Liver (tissue), 9 donors: Measurements from ENCODE around the gene DOK5. TPM values are rescaled to one million over a fixed set of nuclear protein-coding genes. Genes with fewer than 3 reads are reported as not detected.

Experiments used
- DNase-seq: peaks from one replicate; pipeline ENCODE4 v3.0.0-alpha.2; 2017; ENCODE audit warnings: low spot score
- H3K27ac ChIP-seq, 2 donors: one replicate each; pipeline ENCODE4 v1.7.0; 2013; ENCODE audit warnings: inconsistent platforms in 2 of 2, low read length in 2 of 2, control low read depth in 1 of 2, low read depth in 1 of 2, mild to moderate bottlenecking in 1 of 2
- H3K27me3 ChIP-seq, 4 donors: one replicate each; pipeline versions ENCODE4 v1.6.1 to v1.7.0; 2013; ENCODE audit warnings: low read length in 3 of 4, inconsistent platforms in 1 of 4, mild to moderate bottlenecking in 1 of 4, moderate library complexity in 1 of 4; ENCODE audit not compliant: control insufficient read depth in 4 of 4, insufficient read depth in 4 of 4
- H3K36me3 ChIP-seq, 4 donors: one replicate each; pipeline versions ENCODE4 v1.6.1 to v1.7.0; 2013; ENCODE audit warnings: low read length in 3 of 4, mild to moderate bottlenecking in 3 of 4, low read depth in 1 of 4, moderate library complexity in 1 of 4; ENCODE audit not compliant: control insufficient read depth in 4 of 4, insufficient read depth in 3 of 4
- H3K4me1 ChIP-seq, 4 donors: one replicate each; pipeline versions ENCODE4 v1.6.1 to v1.7.0; 2013; ENCODE audit warnings: low read length in 3 of 4, mild to moderate bottlenecking in 3 of 4, moderate library complexity in 1 of 4; ENCODE audit not compliant: control insufficient read depth in 4 of 4, insufficient read depth in 4 of 4
- H3K4me3 ChIP-seq, 3 donors: one replicate each; pipeline versions ENCODE4 v1.6.1 to v1.7.0; 2013; ENCODE audit warnings: low read length in 3 of 3, control low read depth in 1 of 3, low read depth in 1 of 3, mild to moderate bottlenecking in 1 of 3
- H3K9ac ChIP-seq, 2 donors: one replicate each; pipeline ENCODE4 v1.7.0; 2013; ENCODE audit warnings: low read length in 2 of 2, mild to moderate bottlenecking in 2 of 2, moderate library complexity in 2 of 2, control low read depth in 1 of 2, low read depth in 1 of 2
- H3K9me3 ChIP-seq, 4 donors: one replicate each; pipeline versions ENCODE4 v1.6.1 to v1.7.0; 2013; ENCODE audit warnings: low read length in 3 of 4; ENCODE audit not compliant: control insufficient read depth in 4 of 4
- ATF3 ChIP-seq: IDR thresholded peaks from 2 replicates; pipeline ENCODE4 v1.6.1; 2016; ENCODE audit warnings: antibody characterized with exemption
- CTCF ChIP-seq: fragments of 150-350 bp; IDR thresholded peaks from 2 replicates; pipeline ENCODE4 v1.5.1; 2017; ENCODE audit warnings: improper control_type of control experiment, low read depth, low read length; ENCODE audit not compliant: missing input control
- EGR1 ChIP-seq, 2 donors: IDR thresholded peaks; 2 replicates each; pipeline ENCODE4 v1.6.1; 2016 to 2018; ENCODE audit warnings: antibody characterized with exemption in 2 of 2, low read depth in 2 of 2
- FOXA1 ChIP-seq: IDR thresholded peaks from 2 replicates; pipeline ENCODE4 v1.6.1; 2016; ENCODE audit warnings: antibody characterized with exemption
- FOXA2 ChIP-seq: IDR thresholded peaks from 2 replicates; pipeline ENCODE4 v1.6.1; 2016; ENCODE audit warnings: antibody characterized with exemption
- GABPA ChIP-seq, 2 donors: IDR thresholded peaks in 1 of 2; conservative IDR thresholded peaks in 1 of 2; 2 replicates each; pipeline ENCODE4 v1.6.1; 2016; ENCODE audit warnings: antibody characterized with exemption in 2 of 2, mild to moderate bottlenecking in 1 of 2, moderate library complexity in 1 of 2
- HNF4A ChIP-seq, 2 donors: conservative IDR thresholded peaks; 2 replicates each; pipeline ENCODE4 v1.6.1; 2016; ENCODE audit warnings: antibody characterized with exemption in 2 of 2, mild to moderate bottlenecking in 2 of 2
- HNF4G ChIP-seq: IDR thresholded peaks from 2 replicates; pipeline ENCODE4 v1.6.1; 2016; ENCODE audit warnings: antibody characterized with exemption
- JUND ChIP-seq, 2 donors: IDR thresholded peaks; 2 replicates each; pipeline ENCODE4 v1.6.1; 2016; ENCODE audit warnings: antibody characterized with exemption in 2 of 2
- MAX ChIP-seq: IDR thresholded peaks from 2 replicates; pipeline ENCODE4 v1.6.1; 2016; ENCODE audit warnings: antibody characterized with exemption
- NR2F2 ChIP-seq: IDR thresholded peaks from 2 replicates; pipeline ENCODE4 v1.6.1; 2016; ENCODE audit warnings: antibody characterized with exemption
- RAD21 ChIP-seq, 2 donors: IDR thresholded peaks; 2 replicates each; pipeline ENCODE4 v1.6.1; 2016; ENCODE audit warnings: antibody characterized with exemption in 2 of 2, mild to moderate bottlenecking in 2 of 2
- REST ChIP-seq: IDR thresholded peaks from 2 replicates; pipeline ENCODE4 v1.6.1; 2016; ENCODE audit warnings: antibody characterized with exemption, mild to moderate bottlenecking
- RXRA ChIP-seq, 2 donors: IDR thresholded peaks; 2 replicates each; pipeline ENCODE4 v1.6.1; 2017 to 2018; ENCODE audit warnings: antibody characterized with exemption in 2 of 2, mild to moderate bottlenecking in 1 of 2
- SP1 ChIP-seq: IDR thresholded peaks from 2 replicates; pipeline ENCODE4 v1.6.1; 2018; ENCODE audit warnings: antibody characterized with exemption, mild to moderate bottlenecking
- TAF1 ChIP-seq: conservative IDR thresholded peaks from 2 replicates; pipeline ENCODE4 v1.6.1; 2016; ENCODE audit warnings: antibody characterized with exemption, mild to moderate bottlenecking
- YY1 ChIP-seq: IDR thresholded peaks from 2 replicates; pipeline ENCODE4 v1.6.1; 2016; ENCODE audit warnings: antibody characterized with exemption, mild to moderate bottlenecking
- WGBS: extraction: QIAGEN DNeasy Blood & Tissue Kit; methylation state at CpG from one replicate; pipeline ENCODE4 v1.1.7; 2013; 5-methylcytosine and 5-hydroxymethylcytosine counted together
- polyA plus RNA-seq, 2 donors: library from polyadenylated mRNA; stranded (reverse) in 1 of 2; unstranded in 1 of 2; fragments of 200-250 nt in 1 of 2; fragments of >200 nt in 1 of 2; fragmentation: Nextera tagmentation in 1 of 2; extraction: Ambion mirVana in 1 of 2; gene quantifications; one replicate each; pipeline versions ENCODE4 v1.2.1 to v1.2.3, GENCODE V29; 2013 to 2015
- total RNA-seq, 2 donors: library from RNA; depleted of rRNA; stranded (reverse); fragments of >200 nt; gene quantifications; one replicate each; pipeline ENCODE4 v1.2.3, GENCODE V29; 2014
- TF ChIP-seq, protein P1 (sequence below): IDR thresholded peaks from 2 replicates; pipeline ENCODE4 v1.6.1; 2016; ENCODE audit warnings: antibody characterized with exemption
- donor health status: healthy.
- donor health status: healthy.
- donor health status: healthy.
- donor health status: healthy.
- donor health status: healthy.

The DOK5 gene
- total and polyA plus RNA-seq, 4 donors: 0.05 to 0.16 (median 0.09) TPM

- DNase-seq: no peak
- no peaks in the 10 kb centered on the region for H3K9me3 ChIP-seq
- no peaks in the 10 kb centered on the region for H3K36me3 ChIP-seq
- no peak for TF ChIP-seq HNF4G
- no peak for TF ChIP-seq ATF3
- TF ChIP-seq FOXA1: no peak
- no peak for TF ChIP-seq YY1
- no peak for TF ChIP-seq RXRA (IDR thresholded peaks at IDR 0.05)
- no peak for TF ChIP-seq FOXA2
- H3K27ac ChIP-seq: no peak overlapping the region
- H3K4me1 ChIP-seq: no peaks in the 10 kb centered on the region
- H3K27me3 ChIP-seq: no peaks in the 10 kb centered on the region
- WGBS: 91% methylated on average over 3 of the region's 3 CpGs
- H3K4me3 ChIP-seq: no peak overlapping the region
- H3K9ac ChIP-seq: no peak overlapping the region
These were observed 155.7 kb downstream of the DOK5 start for GRCh38 chr20:54631059-54631458.

GRCh38 chr20:54633374-54634355 is 158.3 kb downstream of the DOK5 start:
- Histone ChIP-seq H3K27ac (no peak overlapping the region), H3K27me3 (peaks cover 0 to 4% (median 0%) of the 10 kb centered on the region in 4 donors), H3K9ac (no peak overlapping the region), H3K36me3 (no peaks in the 10 kb centered on the region), H3K9me3 (no peaks in the 10 kb centered on the region), H3K4me1 (no peaks in the 10 kb centered on the region), H3K4me3 (no peak overlapping the region)
- 77% methylated on average over 13 of the region's 13 CpGs for WGBS
- no peak for DNase-seq
- no peak for TF ChIP-seq FOXA1
- no peak for TF ChIP-seq FOXA2
- TF ChIP-seq HNF4G: no peak
- no peak for TF ChIP-seq RAD21 (IDR thresholded peaks at IDR 0.05)
- no peak for TF ChIP-seq TAF1

DNA sequence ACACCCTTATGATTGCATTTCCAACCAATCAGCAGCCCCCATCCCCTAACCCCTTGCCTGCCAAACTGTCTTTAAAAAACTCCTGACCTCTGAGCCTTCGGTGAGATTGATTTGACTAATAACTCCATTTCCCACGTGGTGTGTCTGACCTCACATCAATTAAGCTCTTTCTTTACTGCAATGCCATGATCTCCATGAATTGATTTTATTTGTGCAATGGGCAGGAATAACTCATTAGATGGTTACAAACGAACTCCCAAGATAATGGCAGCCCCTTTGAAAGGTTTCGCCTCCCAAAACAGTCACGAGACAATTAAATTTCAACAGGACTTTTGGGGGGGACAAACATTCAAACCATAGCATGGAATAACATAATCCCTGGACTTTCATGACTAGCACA is 161.2 kb downstream of the DOK5 start:
- 80% methylated on average over 5 of the region's 5 CpGs for WGBS
- H3K4me1 ChIP-seq: no peaks in the 10 kb centered on the region

More for the DNA sequence above, 161.2 kb downstream of the DOK5 start:
- Histone ChIP-seq H3K9ac (no peak overlapping the region), H3K27me3 (peaks cover 0 to 9% (median 0%) of the 10 kb centered on the region in 4 donors), H3K9me3 (no peaks in the 10 kb centered on the region), H3K36me3 (no peaks in the 10 kb centered on the region), H3K27ac (no peak overlapping the region), H3K4me3 (no peak overlapping the region)
- DNase-seq: no peak
- TF ChIP-seq HNF4G (no peak), JUND (IDR thresholded peaks at IDR 0.05) (no peak), CTCF (no peak), TAF1 (no peak), RAD21 (IDR thresholded peaks at IDR 0.05) (no peak), FOXA1 (no peak), YY1 (no peak), GABPA (IDR thresholded peaks at IDR 0.05 in 1 of 2, conservative IDR thresholded peaks at IDR 0.05 in 1 of 2) (no peak), FOXA2 (no peak), MAX (no peak), HNF4A (conservative IDR thresholded peaks at IDR 0.05) (no peak), NR2F2 (no peak), ATF3 (no peak), EGR1 (IDR thresholded peaks at IDR 0.05; ENCODE audit: low read depth in 2 of 2) (no peak), SP1 (no peak), REST (no peak), RXRA (IDR thresholded peaks at IDR 0.05) (no peak)
- TF ChIP-seq, protein P1, sequence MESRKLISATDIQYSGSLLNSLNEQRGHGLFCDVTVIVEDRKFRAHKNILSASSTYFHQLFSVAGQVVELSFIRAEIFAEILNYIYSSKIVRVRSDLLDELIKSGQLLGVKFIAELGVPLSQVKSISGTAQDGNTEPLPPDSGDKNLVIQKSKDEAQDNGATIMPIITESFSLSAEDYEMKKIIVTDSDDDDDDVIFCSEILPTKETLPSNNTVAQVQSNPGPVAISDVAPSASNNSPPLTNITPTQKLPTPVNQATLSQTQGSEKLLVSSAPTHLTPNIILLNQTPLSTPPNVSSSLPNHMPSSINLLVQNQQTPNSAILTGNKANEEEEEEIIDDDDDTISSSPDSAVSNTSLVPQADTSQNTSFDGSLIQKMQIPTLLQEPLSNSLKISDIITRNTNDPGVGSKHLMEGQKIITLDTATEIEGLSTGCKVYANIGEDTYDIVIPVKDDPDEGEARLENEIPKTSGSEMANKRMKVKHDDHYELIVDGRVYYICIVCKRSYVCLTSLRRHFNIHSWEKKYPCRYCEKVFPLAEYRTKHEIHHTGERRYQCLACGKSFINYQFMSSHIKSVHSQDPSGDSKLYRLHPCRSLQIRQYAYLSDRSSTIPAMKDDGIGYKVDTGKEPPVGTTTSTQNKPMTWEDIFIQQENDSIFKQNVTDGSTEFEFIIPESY: no peak
